AG09309 (cell line): ENCODE measurements around the gene TEDC2.

Experiments used
- DNase-seq: peaks from one replicate; pipeline ENCODE4 v3.0.0-alpha.2; 2010; ENCODE audit warnings: low read depth
- H3K4me3 ChIP-seq: 2 replicates; pipeline ENCODE4 v1.5.1; 2011; ENCODE audit warnings: mild to moderate bottlenecking, low read depth, low read length, moderate library complexity; ENCODE audit not compliant: control insufficient read depth
- CTCF ChIP-seq: IDR thresholded peaks from 2 replicates; pipeline ENCODE4 v1.5.1; 2011; ENCODE audit warnings: mild to moderate bottlenecking, low read depth, low read length, inconsistent platforms; ENCODE audit not compliant: insufficient read depth, control insufficient read depth; ENCODE audit errors: missing control alignments

TEDC2 gene

GRCh38 chr16:2487517-2487842 lies 27.6 kb downstream of the TEDC2 start:
- no peak overlapping the region for H3K4me3 ChIP-seq
- DNase-seq: no peak
- TF ChIP-seq CTCF: no peak

- no peak for TF ChIP-seq CTCF
- DNase-seq: no peak
- H3K4me3 ChIP-seq: no peak overlapping the region
Observed at GRCh38 chr16:2487903-2488531, 28.1 kb downstream of the TEDC2 start.

- no peak for DNase-seq
- TF ChIP-seq CTCF: no peak
- H3K4me3 ChIP-seq: no peak overlapping the region
Observed at GRCh38 chr16:2489581-2489980, 29.7 kb downstream of the TEDC2 start.

GRCh38 chr16:2490190-2491105 lies 30.5 kb downstream of the TEDC2 start:
- no peak overlapping the region for H3K4me3 ChIP-seq
- DNase-seq: no peak
- TF ChIP-seq CTCF: no peak

- H3K4me3 ChIP-seq: no peak overlapping the region
- TF ChIP-seq CTCF: no peak
- no peak for DNase-seq
Observed at GRCh38 chr16:2492292-2492691, 32.4 kb downstream of the TEDC2 start.

- no peak for TF ChIP-seq CTCF
- DNase-seq: no peak
Observed at GRCh38 chr16:2493605-2494004, 33.7 kb downstream of the TEDC2 start.

More at GRCh38 chr16:2493605-2494004, 33.7 kb downstream of the TEDC2 start:
- no peak overlapping the region for H3K4me3 ChIP-seq
